Testis (tissue), 3 donors: Measurements from ENCODE around the gene WNK2. TPM values are rescaled to one million over a fixed set of nuclear protein-coding genes. Genes with fewer than 3 reads are reported as not detected.

Experiments
- DNase-seq: peaks from one replicate; pipeline ENCODE4 v3.0.0-alpha.2; 2019
- H3K27ac ChIP-seq, 2 donors: fragments of 200-600 bp; sonication (generic); one replicate each; pipeline ENCODE4 v1.5.1; 2019
- H3K27me3 ChIP-seq: fragments of 200-600 bp; sonication (generic); one replicate; pipeline ENCODE4 v1.5.1; 2019
- H3K36me3 ChIP-seq: fragments of 200-600 bp; sonication (generic); one replicate; pipeline ENCODE4 v1.5.1; 2017; ENCODE audit warnings: low read depth; ENCODE audit errors: missing control alignments
- H3K4me1 ChIP-seq: fragments of 200-600 bp; sonication (generic); one replicate; pipeline ENCODE4 v1.5.1; 2019
- H3K4me3 ChIP-seq, 2 donors: fragments of 200-600 bp; sonication (generic); one replicate each; pipeline ENCODE4 v1.5.1; 2017 to 2019
- H3K9me3 ChIP-seq: fragments of 200-600 bp; sonication (generic); one replicate; pipeline ENCODE4 v1.5.1; 2017
- CTCF ChIP-seq, 3 experiments: fragments of 450-650 bp in 2 of 3; fragments of 200-600 bp in 1 of 3; sonication (generic) in 1 of 3; IDR thresholded peaks; one replicate each; pipeline ENCODE4 v1.5.1; 2016 to 2019; ENCODE audit warnings: antibody characterized with exemption in 3 of 3, mild to moderate bottlenecking in 2 of 3, moderate library complexity in 1 of 3
- POLR2A ChIP-seq: fragments of 450-650 bp; IDR thresholded peaks from one replicate; pipeline ENCODE4 v1.6.1; 2017; ENCODE audit warnings: antibody characterized with exemption, mild to moderate bottlenecking, moderate library complexity
- WGBS, 2 donors: methylation state at CpG; one replicate each; pipeline ENCODE4 v1.1.5; 2018; 5-methylcytosine and 5-hydroxymethylcytosine counted together
- intact Hi-C: fragments of 100-400 bp; cut with DNase I; formaldehyde crosslinking; loops from one replicate; pipeline ENCODE4 v1.15.1; 2023; ENCODE audit warnings: low total_unique reads
- polyA plus RNA-seq: library from polyadenylated mRNA; stranded (reverse); fragments of 350-450 nt; fragmentation: Illumina TruSeq; extraction: RNeasy Lipid Tissue Mini Kit (QIAGEN cat#74804); gene quantifications from one replicate; pipeline ENCODE4 v1.2.3, GENCODE V29; 2014; ENCODE audit warnings: low read depth, low replicate concordance; ENCODE audit not compliant: insufficient read depth
- total RNA-seq, 2 donors: library from RNA; depleted of rRNA; stranded (reverse); fragments of >200 nt; gene quantifications; one replicate each; pipeline ENCODE4 v1.2.3, GENCODE V29; 2016

WNK2 gene
- total and polyA plus RNA-seq, 3 donors from 2014 or later: 29.0 to 91.1 (median 50.5) TPM

- 69 to 81% methylated on average over 14 to 15 of the region's 16 CpGs for WGBS, 2 donors
- Histone ChIP-seq H3K36me3 (no peaks in the 10 kb centered on the region), H3K27me3 (no peaks in the 10 kb centered on the region), H3K4me3 (no peak overlapping the region), H3K9me3 (no peaks in the 10 kb centered on the region), H3K4me1 (no peaks in the 10 kb centered on the region), H3K27ac (no peak overlapping the region)
- TF ChIP-seq POLR2A: no peak
- TF ChIP-seq CTCF (IDR thresholded peaks at IDR 0.05): no peak
- DNase-seq: no peak
- intact Hi-C loops: no loop called here
Measured at GRCh38 chr9:93223260-93224180, 39.6 kb downstream of the WNK2 start.

- 85 to 89% methylated on average over 2 of the region's 2 CpGs for WGBS, 2 donors
- Histone ChIP-seq H3K9me3 (no peaks in the 10 kb centered on the region), H3K4me3 (no peak overlapping the region), H3K27me3 (no peaks in the 10 kb centered on the region), H3K36me3 (no peaks in the 10 kb centered on the region), H3K27ac (no peak overlapping the region), H3K4me1 (no peaks in the 10 kb centered on the region)
- no peak for DNase-seq
- TF ChIP-seq POLR2A (no peak), CTCF (IDR thresholded peaks at IDR 0.05) (no peak)
- intact Hi-C loops: no loop called here
Measured at GRCh38 chr9:93224591-93224990, 40.7 kb downstream of the WNK2 start.

- intact Hi-C loops: no loop called here
- Histone ChIP-seq H3K36me3 (no peaks in the 10 kb centered on the region), H3K4me1 (no peaks in the 10 kb centered on the region), H3K27ac (no peak overlapping the region), H3K27me3 (no peaks in the 10 kb centered on the region), H3K4me3 (no peak overlapping the region), H3K9me3 (no peaks in the 10 kb centered on the region)
- no peak for DNase-seq
- TF ChIP-seq CTCF (IDR thresholded peaks at IDR 0.05): no peak
- TF ChIP-seq POLR2A: no peak
- 81% methylated on average over 7 of the region's 7 CpGs for WGBS, 2 donors
Measured at GRCh38 chr9:93225417-93225816, 41.5 kb downstream of the WNK2 start.

GRCh38 chr9:93225892-93226291 lies 42.0 kb downstream of the WNK2 start:
- TF ChIP-seq CTCF (IDR thresholded peaks at IDR 0.05) (no peak), POLR2A (no peak)
- Histone ChIP-seq H3K27me3 (no peaks in the 10 kb centered on the region), H3K27ac (no peak overlapping the region), H3K4me3 (no peak overlapping the region), H3K36me3 (no peaks in the 10 kb centered on the region), H3K9me3 (no peaks in the 10 kb centered on the region), H3K4me1 (no peaks in the 10 kb centered on the region)
- intact Hi-C loops: no loop called here
- DNase-seq: no peak
- WGBS, 2 donors: 92 to 95% methylated on average over 9 of the region's 9 CpGs

- intact Hi-C loops: no loop called here
- Histone ChIP-seq H3K4me1 (no peaks in the 10 kb centered on the region), H3K27me3 (no peaks in the 10 kb centered on the region), H3K9me3 (no peaks in the 10 kb centered on the region), H3K4me3 (no peak overlapping the region), H3K27ac (no peak overlapping the region), H3K36me3 (no peaks in the 10 kb centered on the region)
- WGBS, 2 donors: 85 to 96% methylated on average over 5 of the region's 5 CpGs
- TF ChIP-seq CTCF (IDR thresholded peaks at IDR 0.05): no peak
- TF ChIP-seq POLR2A: no peak
- DNase-seq: no peak
Measured at GRCh38 chr9:93226819-93227218, 42.9 kb downstream of the WNK2 start.
